ENCODE data around the gene OSMR. TPM values are rescaled to one million over a fixed set of nuclear protein-coding genes. Genes with fewer than 3 reads are reported as not detected.

The OSMR gene
- total RNA-seq, 1 donor from 2014 or later, result 0.58 TPM

- no peak for DNase-seq (ENCODE audit: low spot score)
- Mint-ChIP-seq H3K36me3 (no peaks in the 10 kb centered on the region), H3K4me3 (no peak overlapping the region), H3K9me3 (peaks cover 15% of the 10 kb centered on the region), H3K4me1 (peaks cover 8% of the 10 kb centered on the region), H3K27ac (no peak overlapping the region), H3K27me3 (ENCODE audit: insufficient read depth, low read depth) (peaks cover 2% of the 10 kb centered on the region)
- H3K9ac ChIP-seq, result no peak overlapping the region
- H3K27me3 ChIP-seq, result no peaks in the 10 kb centered on the region
- H3K4me1 ChIP-seq, result no peaks in the 10 kb centered on the region
- TF ChIP-seq EZH2phosphoT487 (IDR thresholded peaks at IDR 0.05), result no peak
- no peak for TF ChIP-seq EZH2 (IDR thresholded peaks at IDR 0.05)
- no peak for TF ChIP-seq CTCF (IDR thresholded peaks at IDR 0.05)
- H3K9me3 ChIP-seq (ENCODE audit: low read depth), result no peaks in the 10 kb centered on the region
- H3K4me3 ChIP-seq, result no peak overlapping the region
- H4K20me1 ChIP-seq (ENCODE audit: low read depth), result no peaks in the 10 kb centered on the region
- H3K4me2 ChIP-seq, result no peak overlapping the region
- no peaks in the 10 kb centered on the region for H3K79me2 ChIP-seq (ENCODE audit: low read depth)
- no peak overlapping the region for H2AFZ ChIP-seq (replicated peaks)
- H3F3A ChIP-seq (ENCODE audit: low read depth), result no peaks in the 10 kb centered on the region
- H3K36me3 ChIP-seq, result no peaks in the 10 kb centered on the region
- no peak overlapping the region for H3K27ac ChIP-seq
Observed at GRCh38 chr5:38867416-38867815, 21.6 kb downstream of the OSMR start.

GRCh38 chr5:38870595-38870994 is 24.8 kb downstream of the OSMR start:
- no peak overlapping the region for H3K4me2 ChIP-seq

GRCh38 chr5:38871058-38871605 is 25.3 kb downstream of the OSMR start:
- no peaks in the 10 kb centered on the region for H3K36me3 Mint-ChIP-seq
- H3K4me3 ChIP-seq, result no peak overlapping the region
- H2AFZ ChIP-seq (replicated peaks), result peak overlapping the region; percentile 32
- H3K9me3 Mint-ChIP-seq, result peaks cover 2% of the 10 kb centered on the region
- no peaks in the 10 kb centered on the region for H3K27me3 ChIP-seq
- H3K27me3 Mint-ChIP-seq (ENCODE audit: insufficient read depth, low read depth), result no peaks in the 10 kb centered on the region
- H3F3A ChIP-seq (ENCODE audit: low read depth), result no peaks in the 10 kb centered on the region
- H3K4me3 Mint-ChIP-seq, result no peak overlapping the region
- H3K4me1 Mint-ChIP-seq, result peaks cover 8% of the 10 kb centered on the region
- H3K4me1 ChIP-seq, result no peaks in the 10 kb centered on the region
- H3K4me2 ChIP-seq, result no peak overlapping the region
- TF ChIP-seq EZH2phosphoT487 (IDR thresholded peaks at IDR 0.05) (no peak), EZH2 (IDR thresholded peaks at IDR 0.05) (no peak), CTCF (IDR thresholded peaks at IDR 0.05) (no peak)
- no peaks in the 10 kb centered on the region for H3K79me2 ChIP-seq (ENCODE audit: low read depth)
- no peaks in the 10 kb centered on the region for H3K9me3 ChIP-seq (ENCODE audit: low read depth)
- no peak overlapping the region for H3K9ac ChIP-seq
- DNase-seq (ENCODE audit: low spot score), result no peak
- H3K36me3 ChIP-seq, result no peaks in the 10 kb centered on the region
- no peak overlapping the region for H3K27ac ChIP-seq
- no peaks in the 10 kb centered on the region for H4K20me1 ChIP-seq (ENCODE audit: low read depth)
- no peak overlapping the region for H3K27ac Mint-ChIP-seq

More at GRCh38 chr5:38870595-38870994, 24.8 kb downstream of the OSMR start:
- Mint-ChIP-seq H3K4me1 (peaks cover 8% of the 10 kb centered on the region), H3K27me3 (ENCODE audit: insufficient read depth, low read depth) (no peaks in the 10 kb centered on the region), H3K4me3 (no peak overlapping the region), H3K36me3 (no peaks in the 10 kb centered on the region), H3K9me3 (peaks cover 2% of the 10 kb centered on the region), H3K27ac (no peak overlapping the region)
- H3K9me3 ChIP-seq (ENCODE audit: low read depth), result no peaks in the 10 kb centered on the region
- H3K79me2 ChIP-seq (ENCODE audit: low read depth), result no peaks in the 10 kb centered on the region
- no peak overlapping the region for H3K27ac ChIP-seq
- H3F3A ChIP-seq (ENCODE audit: low read depth), result no peaks in the 10 kb centered on the region
- H4K20me1 ChIP-seq (ENCODE audit: low read depth), result no peaks in the 10 kb centered on the region
- no peak for DNase-seq (ENCODE audit: low spot score)
- no peaks in the 10 kb centered on the region for H3K27me3 ChIP-seq
- H2AFZ ChIP-seq (replicated peaks), result no peak overlapping the region
- H3K4me3 ChIP-seq, result no peak overlapping the region
- TF ChIP-seq EZH2phosphoT487 (IDR thresholded peaks at IDR 0.05) (no peak), CTCF (IDR thresholded peaks at IDR 0.05) (no peak), EZH2 (IDR thresholded peaks at IDR 0.05) (no peak)
- H3K9ac ChIP-seq, result no peak overlapping the region
- H3K36me3 ChIP-seq, result no peaks in the 10 kb centered on the region
- no peaks in the 10 kb centered on the region for H3K4me1 ChIP-seq
